GM21526 (cell line): ENCODE results near the gene PPP1R12A.
"Not testable (repeated sequence)": the region's sequence is repeated elsewhere in the genome, so short reads cannot be mapped to it uniquely, and the experiment has no call there.

Source experiments
- ATAC-seq: cut with Tn5 transposase; IDR thresholded peaks from one replicate; pipeline ENCODE4 v1.9.1; 2021; ENCODE audit warnings: moderate library complexity; ENCODE audit not compliant: unreplicated experiment, low FRiP score

PPP1R12A gene

GRCh38 chr12:79847417-79847816 lies 87.5 kb downstream of the PPP1R12A start:
- ATAC-seq, result no peak

DNA sequence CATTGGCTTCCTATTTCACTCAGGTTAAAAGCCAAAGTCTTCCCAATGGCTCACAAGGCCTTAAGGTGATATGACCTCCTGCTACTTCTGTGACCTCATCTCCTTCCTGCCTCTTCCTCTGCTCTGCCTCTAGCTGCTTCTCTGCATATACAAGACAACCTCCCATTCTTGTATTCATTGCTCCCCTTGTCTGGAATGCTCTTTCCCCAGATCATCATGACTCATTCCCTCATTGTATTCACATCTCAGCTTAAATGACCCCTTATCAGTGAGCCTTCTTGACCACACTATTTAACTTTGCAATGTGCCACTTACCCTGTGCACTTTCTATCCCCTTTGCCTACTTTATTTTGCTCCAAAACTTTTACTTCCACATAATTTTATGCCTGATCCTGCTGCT lies 90.2 kb downstream of the PPP1R12A start:
- no peak for ATAC-seq

GRCh38 chr12:79843978-79844377 lies 90.9 kb downstream of the PPP1R12A start:
- ATAC-seq, result no peak

GRCh38 chr12:79842630-79843029 lies 92.3 kb downstream of the PPP1R12A start:
- ATAC-seq, result no peak

- ATAC-seq, result no peak
Measured at GRCh38 chr12:79841878-79842265, 93.0 kb downstream of the PPP1R12A start.

GRCh38 chr12:79841248-79841877 lies 93.5 kb downstream of the PPP1R12A start:
- ATAC-seq, result no peak

DNA sequence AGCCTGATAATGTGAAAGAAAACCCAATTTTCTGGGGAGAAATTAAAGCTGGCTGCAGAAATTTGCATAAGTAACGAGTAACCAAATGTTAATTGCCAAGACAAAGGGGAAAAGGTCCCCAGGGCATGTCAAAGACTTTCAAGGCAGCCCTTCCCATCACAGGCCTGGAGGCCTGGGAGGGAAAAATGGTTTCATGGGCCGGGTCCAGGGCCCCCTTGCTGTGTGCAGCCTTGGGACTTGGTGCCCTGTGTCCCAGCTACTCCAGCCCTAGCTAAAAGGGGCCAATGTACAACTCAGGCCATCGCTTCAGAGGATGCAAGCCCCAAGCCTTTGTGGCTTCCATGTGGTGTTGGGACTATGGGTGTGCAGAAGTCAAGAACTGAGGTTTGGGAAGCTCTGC lies 96.5 kb downstream of the PPP1R12A start:
- ATAC-seq, result no peak

DNA sequence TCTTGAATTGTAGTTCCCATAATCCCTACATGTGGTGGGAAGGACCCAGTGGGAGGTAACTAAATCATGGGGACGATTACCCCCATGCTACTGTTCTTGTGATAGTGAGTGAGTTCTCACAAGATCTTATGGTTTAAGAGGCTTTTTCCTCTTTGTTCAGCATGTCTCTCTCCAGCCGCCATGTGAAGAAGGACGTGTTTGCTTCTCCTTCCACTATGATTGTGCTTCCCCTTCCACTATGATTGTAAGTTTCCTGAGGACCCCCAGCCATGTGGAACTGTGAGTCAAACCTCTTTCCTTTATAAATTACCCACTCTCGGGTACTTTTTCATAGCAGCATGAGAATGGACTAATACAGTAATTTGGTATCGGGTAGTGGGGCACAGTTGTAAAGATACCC lies 97.3 kb downstream of the PPP1R12A start:
- ATAC-seq, result no peak

- no peak for ATAC-seq
Measured at GRCh38 chr12:79835377-79835843, 99.5 kb downstream of the PPP1R12A start.

GRCh38 chr12:79834712-79835376 lies 100.1 kb downstream of the PPP1R12A start:
- ATAC-seq, result no peak

DNA sequence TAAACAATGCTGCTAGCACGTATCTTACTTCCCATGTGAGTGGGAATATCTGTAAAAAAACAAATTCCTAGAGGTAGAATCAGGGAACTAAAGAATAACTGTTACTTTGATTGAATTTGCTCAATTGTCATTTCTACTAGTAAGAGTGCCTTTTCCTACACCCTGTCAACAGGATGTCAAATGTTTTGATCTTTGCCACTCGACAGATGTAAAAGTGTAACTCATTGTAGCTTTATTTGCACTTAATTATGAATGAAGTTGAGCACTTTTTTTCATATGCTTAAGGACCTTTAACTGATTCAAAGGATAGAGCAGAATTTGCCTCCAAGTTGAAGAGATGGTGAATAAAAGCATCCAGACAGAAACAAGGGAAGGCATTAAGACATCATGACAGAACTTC lies 104.5 kb downstream of the PPP1R12A start:
- no peak for ATAC-seq

DNA sequence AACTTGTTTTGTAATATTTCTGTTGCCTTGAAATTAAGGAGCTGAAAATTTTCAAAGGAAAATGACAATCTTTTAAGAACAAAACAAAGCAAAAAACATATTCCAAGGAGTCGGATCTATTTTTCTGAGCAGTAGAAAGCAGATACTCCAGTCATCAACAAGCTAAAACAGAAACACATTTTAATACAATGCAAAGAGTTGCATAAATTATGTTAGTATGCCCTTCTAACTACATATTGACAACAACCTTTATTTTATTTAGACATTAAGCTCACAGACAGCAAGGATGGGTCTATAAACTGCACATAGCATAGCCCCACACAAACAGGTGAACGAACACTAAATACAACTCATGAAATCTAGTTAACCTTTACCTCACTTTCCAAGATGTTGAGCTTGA lies 106.0 kb downstream of the PPP1R12A start:
- no peak for ATAC-seq

- ATAC-seq, result no peak
Measured at GRCh38 chr12:79827484-79827883, 107.4 kb downstream of the PPP1R12A start.

DNA sequence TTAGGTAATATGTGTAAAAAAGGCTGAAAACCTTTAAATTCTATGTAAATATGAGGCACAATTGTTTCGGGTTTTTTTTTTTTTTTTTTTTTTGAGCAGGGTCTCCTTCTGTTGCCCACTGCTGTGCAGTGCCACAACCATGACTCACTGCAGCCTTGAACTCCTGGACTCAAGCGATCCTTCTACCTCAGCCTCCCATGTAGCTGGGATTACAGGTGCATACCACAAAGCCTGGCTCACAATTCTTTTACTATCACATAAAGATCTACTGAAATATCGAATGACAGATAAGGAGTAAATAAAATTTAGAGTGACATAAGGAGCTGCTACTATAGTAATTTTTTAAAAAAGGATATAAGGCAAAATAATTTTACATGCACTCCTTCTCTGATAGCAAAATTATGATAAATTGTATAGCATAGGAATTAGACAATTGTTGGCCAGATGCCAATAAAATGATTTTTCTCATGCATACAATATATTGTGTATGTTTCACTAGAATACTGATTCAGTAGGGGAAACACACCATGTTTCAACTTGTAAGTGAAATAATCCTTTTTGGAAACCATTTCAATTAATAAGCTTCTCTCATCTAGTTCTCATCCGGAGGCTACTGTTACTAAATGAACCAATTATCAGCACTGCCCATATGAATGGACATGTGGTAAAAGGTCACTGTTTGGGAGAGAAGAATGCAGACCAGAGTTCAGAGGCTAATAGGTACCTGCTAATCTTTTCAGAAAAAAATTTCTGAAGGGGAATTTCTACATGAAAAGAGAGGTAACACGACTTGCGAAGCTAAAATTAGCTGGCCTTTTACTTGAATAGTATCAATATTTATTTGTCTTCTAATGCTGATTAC lies 108.4 kb downstream of the PPP1R12A start:
- ATAC-seq, result no peak

DNA sequence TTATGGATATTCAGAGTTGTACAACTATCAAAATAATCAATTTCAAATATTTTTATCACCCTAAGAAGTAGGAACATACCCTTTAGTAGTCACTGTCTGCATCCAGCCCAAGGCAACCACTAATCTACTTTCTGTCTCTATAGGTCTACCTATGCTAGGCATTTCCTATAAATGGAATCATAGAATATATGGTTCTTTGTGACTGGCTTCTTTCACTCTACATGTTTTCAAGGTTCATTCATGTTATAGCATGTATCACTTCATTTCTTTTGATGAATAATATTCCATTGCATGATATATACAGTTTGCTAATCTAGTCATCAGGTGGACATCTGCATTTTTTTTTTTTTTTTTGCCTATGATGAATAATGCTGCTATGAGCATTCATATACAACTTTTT lies 112.4 kb downstream of the PPP1R12A start:
- no peak for ATAC-seq

GRCh38 chr12:79818856-79819255 lies 116.0 kb downstream of the PPP1R12A start:
- ATAC-seq, result no peak

GRCh38 chr12:79784366-79785065 lies 150.4 kb downstream of the PPP1R12A start:
- not testable (repeated sequence) for ATAC-seq

DNA sequence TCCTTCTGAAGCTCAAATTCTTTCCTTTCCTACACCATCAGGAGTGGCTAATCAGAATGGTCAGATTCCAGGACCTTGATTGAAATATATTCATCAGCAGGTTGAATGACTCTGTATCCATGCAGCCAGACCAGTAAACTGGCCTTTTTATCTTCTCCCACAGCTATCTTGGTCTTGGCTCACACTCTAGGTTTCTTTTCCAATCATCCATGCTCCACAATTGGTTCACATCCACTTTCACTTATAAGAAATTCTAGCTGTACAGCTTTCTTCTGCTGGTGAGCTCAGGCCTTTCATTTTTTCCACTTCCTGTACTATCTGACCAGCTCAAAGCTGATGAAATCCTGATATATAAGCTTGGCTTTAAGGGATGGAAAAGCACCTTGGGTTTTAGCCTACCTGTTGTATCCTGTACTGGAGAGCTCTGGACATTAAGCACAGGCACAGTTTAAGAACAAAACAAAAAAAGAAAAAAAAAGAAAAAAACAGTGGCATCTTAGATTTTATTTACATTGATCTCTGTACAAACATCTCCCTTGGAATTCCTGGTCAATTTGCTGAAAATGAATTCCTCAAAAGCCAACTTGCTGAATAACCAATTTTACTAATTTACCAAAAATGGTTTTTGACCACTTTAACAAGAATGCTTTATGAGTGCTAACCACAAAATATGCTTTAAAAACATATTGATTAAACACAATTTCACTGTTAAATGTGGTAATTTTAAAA lies 152.6 kb downstream of the PPP1R12A start:
- no peak for ATAC-seq

- no peak for ATAC-seq
Measured at GRCh38 chr12:79778802-79779448, 156.0 kb downstream of the PPP1R12A start.

DNA sequence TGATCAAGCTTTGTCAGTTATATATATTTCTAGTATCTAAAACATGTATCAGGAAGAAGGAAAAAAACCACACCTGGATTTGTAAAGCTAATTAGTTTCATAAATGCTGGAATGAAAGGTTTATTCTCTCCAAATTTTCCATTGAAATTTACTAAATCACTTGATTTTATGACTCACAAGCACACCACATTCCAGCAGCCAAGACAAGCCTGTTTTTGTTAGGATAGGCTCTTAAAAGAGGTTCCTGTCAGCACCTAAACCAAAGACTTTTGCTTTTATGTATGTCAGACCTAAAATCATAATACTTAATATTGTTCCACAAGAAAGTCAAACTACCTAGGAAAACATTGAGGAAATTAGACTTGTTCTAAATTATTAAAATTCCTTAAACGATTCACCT lies 158.8 kb downstream of the PPP1R12A start:
- ATAC-seq, result no peak
